Measurements from ENCODE around the gene TMPRSS9.

TMPRSS9 gene

GRCh38 chr19:2317756-2318155 is 42.3 kb upstream of the TMPRSS9 start:
- in situ Hi-C loops (cut with MboI; ENCODE audit: low pct_unique_long_range_greater_than_20kb, low sequenced_read_pairs, unreplicated experiment) = no loop called here
- TF ChIP-seq CTCF (IDR thresholded peaks at IDR 0.05; ENCODE audit: extremely low read depth, insufficient read depth, missing control alignments) = no peak
- DNase-seq (ENCODE audit: low spot score) = no peak

GRCh38 chr19:2318923-2319322 is 41.1 kb upstream of the TMPRSS9 start:
- in situ Hi-C loops (cut with MboI; ENCODE audit: low pct_unique_long_range_greater_than_20kb, low sequenced_read_pairs, unreplicated experiment) = no loop called here
- DNase-seq (ENCODE audit: low spot score) = no peak
- no peak for TF ChIP-seq CTCF (IDR thresholded peaks at IDR 0.05; ENCODE audit: extremely low read depth, insufficient read depth, missing control alignments)

GRCh38 chr19:2319551-2319950 is 40.5 kb upstream of the TMPRSS9 start:
- in situ Hi-C loops (cut with MboI; ENCODE audit: low pct_unique_long_range_greater_than_20kb, low sequenced_read_pairs, unreplicated experiment) = no loop called here
- DNase-seq (ENCODE audit: low spot score) = no peak
- TF ChIP-seq CTCF (IDR thresholded peaks at IDR 0.05; ENCODE audit: extremely low read depth, insufficient read depth, missing control alignments) = no peak

- no peak for TF ChIP-seq CTCF (IDR thresholded peaks at IDR 0.05; ENCODE audit: extremely low read depth, insufficient read depth, missing control alignments)
- no peak for DNase-seq (ENCODE audit: low spot score)
- in situ Hi-C loops (cut with MboI; ENCODE audit: low pct_unique_long_range_greater_than_20kb, low sequenced_read_pairs, unreplicated experiment) = no loop called here
Observed at GRCh38 chr19:2320049-2320448, 40.0 kb upstream of the TMPRSS9 start.

GRCh38 chr19:2320939-2321338 is 39.1 kb upstream of the TMPRSS9 start:
- in situ Hi-C loops (cut with MboI; ENCODE audit: low pct_unique_long_range_greater_than_20kb, low sequenced_read_pairs, unreplicated experiment) = no loop called here
- no peak for TF ChIP-seq CTCF (IDR thresholded peaks at IDR 0.05; ENCODE audit: extremely low read depth, insufficient read depth, missing control alignments)
- DNase-seq (ENCODE audit: low spot score) = no peak

- no peak for DNase-seq (ENCODE audit: low spot score)
- TF ChIP-seq CTCF (IDR thresholded peaks at IDR 0.05; ENCODE audit: extremely low read depth, insufficient read depth, missing control alignments) = no peak
- in situ Hi-C loops (cut with MboI; ENCODE audit: low pct_unique_long_range_greater_than_20kb, low sequenced_read_pairs, unreplicated experiment) = no loop called here
Observed at GRCh38 chr19:2321565-2322283, 38.3 kb upstream of the TMPRSS9 start.

Measured in GM13977 (cell line).